Pancreas (tissue), 10 donors: ENCODE measurements around the gene LOXL1. TPM values are rescaled to one million over a fixed set of nuclear protein-coding genes. Genes with fewer than 3 reads are reported as not detected.
A peak's percentile ranks its signal among the peaks of the same experiment; 100 is the strongest.

Experiments
- ATAC-seq, 4 donors: fragments of 200-7000 bp; cut with Tn5 transposase; one replicate each; pipeline versions ENCODE4 v1.8.0 to v1.9.1; 2020; ENCODE audit warnings: mild to moderate bottlenecking in 4 of 4, moderate library complexity in 4 of 4
- DNase-seq, 6 donors: peaks; one replicate each; pipeline ENCODE4 v3.0.0-alpha.2; 2020
- FAIRE-seq: peaks from 2 replicates; lab custom pipeline; 2012; peaks lifted over from hg19 to GRCh38; lab: Jason Lieb, UNC
- H3K27ac ChIP-seq, 4 donors: fragments of 200-600 bp; sonication (generic); 1 replicate in 3 of 4; 2 replicates in 1 of 4; pipeline versions ENCODE4 v1.5.0 to v1.8.0; 2020
- H3K27me3 ChIP-seq, 4 donors: fragments of 200-600 bp; one replicate each; pipeline ENCODE4 v1.8.0; 2021
- H3K36me3 ChIP-seq, 3 donors: fragments of 200-600 bp; sonication (generic) in 1 of 3; one replicate each; pipeline versions ENCODE4 v1.5.0 to v1.8.0; 2020 to 2021
- H3K4me1 ChIP-seq, 3 donors: fragments of 200-600 bp; one replicate each; pipeline ENCODE4 v1.8.0; 2021
- H3K4me3 ChIP-seq, 4 donors: fragments of 200-600 bp; sonication (generic) in 2 of 4; one replicate each; pipeline versions ENCODE4 v1.5.0 to v1.8.0; 2020 to 2021
- H3K9me3 ChIP-seq, 4 donors: fragments of 200-600 bp; one replicate each; pipeline ENCODE4 v1.8.0; 2021
- WGBS, 2 donors: extraction: QIAGEN DNeasy Blood & Tissue Kit; methylation state at CpG; one replicate each; pipeline ENCODE4 v1.1.7; 2013; 5-methylcytosine and 5-hydroxymethylcytosine counted together
- intact Hi-C, 3 donors: fragments of 100-400 bp; cut with DNase I; formaldehyde crosslinking; loops; one replicate each; pipeline versions ENCODE4 v1.11.1 to v1.14.2; 2022
- polyA plus RNA-seq, 2 donors: library from polyadenylated mRNA; stranded (reverse); fragments of 200-250 nt; gene quantifications; one replicate each; pipeline ENCODE4 v1.2.3, GENCODE V29; 2013
- total RNA-seq, 6 donors: library from RNA; stranded (reverse); fragmentation: NEBNext Ultra II Directional in 4 of 6; extraction: Animal tissue kit (Norgen Biotek cat#: 25700) in 4 of 6; gene quantifications; one replicate each; pipeline versions ENCODE4 v1.2.1 to v1.2.4, GENCODE V29; 2021 to 2023
- TF ChIP-seq, protein P1 (sequence below), 4 donors: fragments of 200-600 bp; sonication (generic) in 3 of 4; IDR thresholded peaks; one replicate each; pipeline versions ENCODE4 v1.5.0 to v1.8.0; 2021; ENCODE audit warnings: antibody characterized with exemption in 4 of 4
- donor health status: healthy with polysubstance abuse.
- donor health status: DM: no; HTN: no; CAD: no; lungs with moderate emphysema.
- donor health status: DM: no; HTN: no; CAD: no.
- donor health status: control.
- donor health status: control.
- donor health status: Bipolar disorder and iron deficiency.
- donor health status: DM: yes; HTN: yes; CAD: no.
- donor health status: DM: no; HTN: no; CAD: no.
- donor health status: DM: no; HTN: no; CAD: no.
- donor health status: DM: yes; HTN: yes; CAD: no.

Gene LOXL1
- total and polyA plus RNA-seq, 8 donors = 2.2 to 14.9 (median 5.5) TPM

DNA sequence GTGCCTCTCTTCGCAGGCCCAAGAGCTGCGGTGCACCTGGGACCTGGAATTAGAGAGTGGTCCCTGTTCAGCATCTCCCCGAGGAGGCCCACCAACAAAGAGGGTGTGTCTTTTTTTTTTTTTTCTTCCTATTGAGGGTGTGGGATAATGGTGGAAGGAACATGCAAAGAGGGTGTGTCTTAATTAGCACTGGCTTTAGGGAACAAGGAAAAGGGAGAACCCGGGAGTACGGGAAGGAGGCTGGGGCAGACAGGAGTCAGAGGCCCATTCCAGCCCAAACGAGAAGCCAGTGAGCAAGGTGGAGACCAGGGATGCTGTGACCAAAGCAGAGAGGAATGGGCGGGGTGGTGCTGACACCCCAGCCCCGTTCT, 429 bp upstream of the LOXL1 start:
- DNase-seq = peak in 1 of 6 donors; percentile 16
- Histone ChIP-seq H3K27ac (peak overlapping the region in 2 of 4 donors; percentile 70 to 83), H3K36me3 (no peaks in the 10 kb centered on the region), H3K9me3 (no peaks in the 10 kb centered on the region), H3K4me1 (peaks cover 0 to 6% (median 5%) of the 10 kb centered on the region in 3 donors), H3K4me3 (peak overlapping the region in 2 of 4 donors; percentile 57 to 69), H3K27me3 (no peaks in the 10 kb centered on the region)
- no peak for FAIRE-seq
- TF ChIP-seq, protein P1, sequence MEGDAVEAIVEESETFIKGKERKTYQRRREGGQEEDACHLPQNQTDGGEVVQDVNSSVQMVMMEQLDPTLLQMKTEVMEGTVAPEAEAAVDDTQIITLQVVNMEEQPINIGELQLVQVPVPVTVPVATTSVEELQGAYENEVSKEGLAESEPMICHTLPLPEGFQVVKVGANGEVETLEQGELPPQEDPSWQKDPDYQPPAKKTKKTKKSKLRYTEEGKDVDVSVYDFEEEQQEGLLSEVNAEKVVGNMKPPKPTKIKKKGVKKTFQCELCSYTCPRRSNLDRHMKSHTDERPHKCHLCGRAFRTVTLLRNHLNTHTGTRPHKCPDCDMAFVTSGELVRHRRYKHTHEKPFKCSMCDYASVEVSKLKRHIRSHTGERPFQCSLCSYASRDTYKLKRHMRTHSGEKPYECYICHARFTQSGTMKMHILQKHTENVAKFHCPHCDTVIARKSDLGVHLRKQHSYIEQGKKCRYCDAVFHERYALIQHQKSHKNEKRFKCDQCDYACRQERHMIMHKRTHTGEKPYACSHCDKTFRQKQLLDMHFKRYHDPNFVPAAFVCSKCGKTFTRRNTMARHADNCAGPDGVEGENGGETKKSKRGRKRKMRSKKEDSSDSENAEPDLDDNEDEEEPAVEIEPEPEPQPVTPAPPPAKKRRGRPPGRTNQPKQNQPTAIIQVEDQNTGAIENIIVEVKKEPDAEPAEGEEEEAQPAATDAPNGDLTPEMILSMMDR (IDR thresholded peaks at IDR 0.05) = no peak
- no peak for ATAC-seq
- intact Hi-C loops = no loop called here
- 67 to 82% methylated on average over 7 to 8 of the region's 8 CpGs for WGBS, 2 donors

DNA sequence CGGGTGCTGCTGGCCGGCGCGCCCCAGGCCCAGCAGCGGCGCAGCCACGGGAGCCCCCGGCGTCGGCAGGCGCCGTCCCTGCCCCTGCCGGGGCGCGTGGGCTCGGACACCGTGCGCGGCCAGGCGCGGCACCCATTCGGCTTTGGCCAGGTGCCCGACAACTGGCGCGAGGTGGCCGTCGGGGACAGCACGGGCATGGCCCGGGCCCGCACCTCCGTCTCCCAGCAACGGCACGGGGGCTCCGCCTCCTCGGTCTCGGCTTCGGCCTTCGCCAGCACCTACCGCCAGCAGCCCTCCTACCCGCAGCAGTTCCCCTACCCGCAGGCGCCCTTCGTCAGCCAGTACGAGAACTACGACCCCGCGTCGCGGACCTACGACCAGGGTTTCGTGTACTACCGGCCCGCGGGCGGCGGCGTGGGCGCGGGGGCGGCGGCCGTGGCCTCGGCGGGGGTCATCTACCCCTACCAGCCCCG, 777 bp downstream of the LOXL1 start:
- TF ChIP-seq, protein P1 (IDR thresholded peaks at IDR 0.05) = no peak
- H3K27me3 ChIP-seq = no peaks in the 10 kb centered on the region
- peak overlapping the region; percentile 51 to 69 (median 61) for H3K4me3 ChIP-seq
- no peaks in the 10 kb centered on the region for H3K36me3 ChIP-seq
- ATAC-seq = peak; percentile 64 to 75 (median 71)
- FAIRE-seq = no peak
- H3K27ac ChIP-seq = peak overlapping the region; percentile 70 to 83 (median 82)
- H3K4me1 ChIP-seq = peaks cover 0 to 6% (median 5%) of the 10 kb centered on the region in 3 donors
- no peaks in the 10 kb centered on the region for H3K9me3 ChIP-seq
- WGBS, 2 donors = 1 to 2% methylated on average over 44 to 65 of the region's 65 CpGs
- intact Hi-C loops = no loop called here
- peak; percentile 74 to 94 (median 84) for DNase-seq

DNA sequence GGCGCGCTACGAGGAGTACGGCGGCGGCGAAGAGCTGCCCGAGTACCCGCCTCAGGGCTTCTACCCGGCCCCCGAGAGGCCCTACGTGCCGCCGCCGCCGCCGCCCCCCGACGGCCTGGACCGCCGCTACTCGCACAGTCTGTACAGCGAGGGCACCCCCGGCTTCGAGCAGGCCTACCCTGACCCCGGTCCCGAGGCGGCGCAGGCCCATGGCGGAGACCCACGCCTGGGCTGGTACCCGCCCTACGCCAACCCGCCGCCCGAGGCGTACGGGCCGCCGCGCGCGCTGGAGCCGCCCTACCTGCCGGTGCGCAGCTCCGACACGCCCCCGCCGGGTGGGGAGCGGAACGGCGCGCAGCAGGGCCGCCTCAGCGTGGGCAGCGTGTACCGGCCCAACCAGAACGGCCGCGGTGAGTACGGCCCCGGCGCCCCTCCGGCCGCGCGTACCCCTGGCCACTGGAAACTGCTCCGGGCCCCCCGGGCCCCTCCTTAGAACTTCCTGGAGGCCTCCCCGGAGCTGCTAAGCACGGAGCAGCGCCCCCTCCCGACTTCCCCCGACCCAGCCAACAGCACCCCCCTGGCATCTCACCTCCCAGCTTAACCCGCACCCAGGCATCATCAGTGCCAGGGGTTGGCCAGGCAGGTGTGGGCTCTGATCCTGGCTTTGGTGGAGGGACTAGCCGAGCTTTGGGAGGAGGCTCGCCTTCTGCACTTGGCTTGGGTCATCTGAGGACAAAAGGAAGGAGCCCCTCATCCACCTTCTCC, 1.4 kb downstream of the LOXL1 start:
- intact Hi-C loops = no loop called here
- ATAC-seq (peak; percentile 74 to 87 (median 82)), FAIRE-seq (no peak), DNase-seq (peak; percentile 67 to 92 (median 80))
- Histone ChIP-seq H3K36me3 (no peaks in the 10 kb centered on the region), H3K27ac (peak overlapping the region; percentile 70 to 83 (median 82)), H3K27me3 (no peaks in the 10 kb centered on the region), H3K9me3 (no peaks in the 10 kb centered on the region), H3K4me1 (peaks cover 0 to 6% (median 5%) of the 10 kb centered on the region in 3 donors), H3K4me3 (peak overlapping the region; percentile 51 to 69 (median 61))
- WGBS, 2 donors = 1% methylated on average over 37 to 78 of the region's 78 CpGs
- TF ChIP-seq, protein P1 (IDR thresholded peaks at IDR 0.05) = peak; percentile 19 to 37 (median 30)

DNA sequence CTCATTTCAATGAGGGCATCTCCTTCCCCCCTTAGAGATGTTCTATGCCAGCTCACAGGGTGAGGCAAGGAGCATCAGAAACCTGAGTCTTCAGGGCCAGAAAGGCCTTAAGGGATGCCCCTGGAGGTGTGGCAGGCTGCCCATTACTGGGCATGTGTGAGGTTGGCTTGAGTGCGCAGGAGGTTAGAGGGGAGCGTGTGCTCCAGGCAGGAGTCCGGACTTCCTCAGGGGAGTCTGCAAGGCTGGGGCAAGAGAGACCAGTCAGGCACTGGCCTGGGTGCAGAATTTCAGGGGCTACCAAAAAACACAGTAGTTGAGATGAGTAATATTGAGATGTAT, 1.9 kb downstream of the LOXL1 start:
- Histone ChIP-seq H3K4me1 (peaks cover 0 to 6% (median 5%) of the 10 kb centered on the region in 3 donors), H3K36me3 (no peaks in the 10 kb centered on the region), H3K27ac (peak overlapping the region in 3 of 4 donors; percentile 80 to 83 (median 83)), H3K27me3 (no peaks in the 10 kb centered on the region), H3K4me3 (peak overlapping the region in 3 of 4 donors; percentile 57 to 69 (median 65)), H3K9me3 (no peaks in the 10 kb centered on the region)
- DNase-seq (no peak), ATAC-seq (no peak), FAIRE-seq (no peak)
- WGBS, 2 donors = 45 to 65% methylated on average over 3 of the region's 3 CpGs
- intact Hi-C loops = no loop called here
- TF ChIP-seq, protein P1 (IDR thresholded peaks at IDR 0.05) = no peak
